HG02588 (cell line): ENCODE measurements around the gene RER1.

Experiments used
- ATAC-seq: cut with Tn5 transposase; IDR thresholded peaks from one replicate; pipeline ENCODE4 v1.9.1; 2021; ENCODE audit warnings: mild to moderate bottlenecking, moderate library complexity; ENCODE audit not compliant: unreplicated experiment

RER1 gene, protein sequence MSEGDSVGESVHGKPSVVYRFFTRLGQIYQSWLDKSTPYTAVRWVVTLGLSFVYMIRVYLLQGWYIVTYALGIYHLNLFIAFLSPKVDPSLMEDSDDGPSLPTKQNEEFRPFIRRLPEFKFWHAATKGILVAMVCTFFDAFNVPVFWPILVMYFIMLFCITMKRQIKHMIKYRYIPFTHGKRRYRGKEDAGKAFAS

DNA sequence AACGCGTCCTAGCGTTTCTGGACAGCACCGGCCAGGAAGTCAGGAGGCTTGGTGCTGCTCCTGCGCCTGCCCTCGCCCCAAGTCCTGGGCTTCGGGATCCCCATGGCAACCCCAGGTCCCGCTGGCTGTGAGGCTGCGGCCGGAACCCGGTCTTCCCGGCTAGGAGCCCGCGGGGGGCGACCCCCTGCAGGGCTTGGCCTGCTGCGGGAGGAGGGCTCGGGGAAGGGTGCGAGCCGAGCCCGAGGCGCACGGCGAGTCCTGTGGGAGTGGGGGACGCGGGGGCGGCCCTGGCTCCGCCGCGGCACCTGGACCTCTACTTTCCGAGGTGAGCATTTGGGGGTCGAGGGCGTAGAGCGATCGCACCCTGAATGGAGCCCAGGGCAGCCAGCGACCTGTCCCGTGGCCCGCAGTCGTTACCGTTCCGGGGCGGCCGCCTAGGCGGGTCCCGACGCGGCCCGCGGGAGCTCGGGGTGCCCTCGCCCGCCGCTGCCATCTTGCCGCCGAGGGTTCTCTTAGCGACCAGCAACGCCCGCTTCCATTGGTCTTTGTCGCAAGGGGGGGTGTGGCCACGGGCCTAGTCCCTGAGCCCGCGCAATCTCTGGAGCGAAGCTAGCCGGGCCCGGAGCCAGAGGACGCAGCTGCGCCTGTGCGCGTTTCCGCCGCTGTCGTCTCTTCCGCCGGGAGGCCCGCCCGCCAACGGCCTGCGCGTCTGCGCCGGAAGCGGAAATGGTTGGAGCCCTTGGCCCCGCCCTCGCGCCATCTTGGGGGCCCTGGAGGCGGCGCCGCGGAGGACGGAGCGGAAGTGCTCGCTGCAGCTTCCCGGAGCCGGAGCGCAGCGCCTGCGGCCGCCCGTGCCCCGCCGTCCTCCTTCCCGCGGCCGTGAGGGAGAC lies at the start of gene RER1, which contains the start of gene MORN1:
TSS of gene RER1 (plus strand) at position 801 of the 890 bp plus-strand sequence. CDS start 3,950 bp downstream, outside the sequence.
TSS of gene MORN1 (minus strand) at position 514 of the 890 bp plus-strand sequence. CDS start at position 493, 21 bp downstream.
- ATAC-seq, result peak; percentile 80

GRCh38 chr1:2342384-2343022 lies 49.1 kb upstream of the RER1 start:
- no peak for ATAC-seq

DNA sequence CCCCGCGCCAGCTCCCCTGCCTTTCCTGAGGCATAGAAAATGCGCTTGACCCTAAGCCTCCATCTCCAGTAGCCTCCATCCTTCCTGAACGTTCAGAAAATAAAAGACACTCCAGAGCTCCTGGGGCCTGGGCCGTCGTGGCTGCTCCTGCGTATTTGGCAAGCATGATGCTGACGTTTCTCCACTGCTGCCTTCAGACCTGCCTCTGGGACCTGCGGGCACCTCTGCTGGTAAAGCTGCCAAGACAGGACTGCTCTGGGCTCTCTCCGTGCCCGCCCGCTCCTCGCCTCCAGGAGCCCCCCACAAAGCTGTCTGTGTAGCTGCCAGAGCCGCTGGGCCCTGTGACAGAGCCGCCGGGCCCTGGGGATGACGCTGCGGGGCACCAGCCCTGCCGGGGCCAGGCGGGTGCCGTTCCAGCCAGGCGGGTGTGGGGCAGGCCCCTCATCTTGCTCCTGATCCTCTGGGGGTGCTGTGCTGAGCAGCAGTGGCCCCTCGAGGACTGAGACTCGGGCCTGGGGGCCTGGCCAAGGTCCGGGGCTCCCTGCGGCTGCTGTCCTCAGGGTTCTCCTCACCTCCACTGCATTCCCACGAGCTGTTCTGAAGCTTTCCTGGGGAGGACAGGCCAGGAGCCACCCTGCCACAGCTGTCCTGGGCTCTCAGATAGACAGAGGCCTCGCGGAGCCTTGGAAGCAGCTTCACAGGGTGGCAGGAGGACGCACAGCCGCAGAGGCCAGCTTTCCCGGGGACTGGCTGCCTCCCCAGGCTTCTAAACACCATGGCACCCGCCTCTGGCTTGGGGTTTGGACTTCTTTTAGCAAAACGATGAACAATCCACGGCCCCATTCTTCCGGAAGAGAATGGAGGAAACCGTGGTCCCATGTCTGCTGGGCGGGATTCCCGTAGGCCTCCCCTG lies 48.4 kb upstream of the RER1 start:
- no peak for ATAC-seq

DNA sequence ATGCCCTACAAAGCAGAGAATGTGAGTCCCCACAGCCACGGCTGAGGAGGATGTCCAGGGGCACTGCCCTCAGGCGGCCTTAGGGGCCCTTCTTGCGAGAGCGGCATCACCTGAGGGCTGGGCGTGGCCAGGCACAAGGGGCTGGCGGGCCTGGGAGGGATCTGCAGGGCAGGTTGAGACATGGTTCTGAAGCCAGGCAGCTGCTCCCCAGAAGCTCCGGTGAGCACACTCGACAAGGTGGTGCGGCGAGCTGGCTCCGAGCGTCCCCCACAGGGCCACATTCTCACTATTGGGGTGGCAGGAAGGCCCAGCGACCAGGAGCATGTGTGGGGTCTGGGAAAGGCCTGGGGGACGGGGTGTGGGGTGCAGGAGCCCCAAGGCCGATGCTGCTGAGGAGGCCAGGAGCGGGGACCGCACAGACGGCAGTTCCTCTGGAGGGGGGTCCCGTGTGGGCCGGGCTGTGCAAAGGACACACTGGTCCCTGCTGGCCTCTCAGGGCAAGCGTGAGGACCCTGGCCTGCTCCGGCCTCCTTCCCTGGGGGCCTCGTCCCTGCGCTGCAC lies 47.4 kb upstream of the RER1 start:
- ATAC-seq, result no peak

DNA sequence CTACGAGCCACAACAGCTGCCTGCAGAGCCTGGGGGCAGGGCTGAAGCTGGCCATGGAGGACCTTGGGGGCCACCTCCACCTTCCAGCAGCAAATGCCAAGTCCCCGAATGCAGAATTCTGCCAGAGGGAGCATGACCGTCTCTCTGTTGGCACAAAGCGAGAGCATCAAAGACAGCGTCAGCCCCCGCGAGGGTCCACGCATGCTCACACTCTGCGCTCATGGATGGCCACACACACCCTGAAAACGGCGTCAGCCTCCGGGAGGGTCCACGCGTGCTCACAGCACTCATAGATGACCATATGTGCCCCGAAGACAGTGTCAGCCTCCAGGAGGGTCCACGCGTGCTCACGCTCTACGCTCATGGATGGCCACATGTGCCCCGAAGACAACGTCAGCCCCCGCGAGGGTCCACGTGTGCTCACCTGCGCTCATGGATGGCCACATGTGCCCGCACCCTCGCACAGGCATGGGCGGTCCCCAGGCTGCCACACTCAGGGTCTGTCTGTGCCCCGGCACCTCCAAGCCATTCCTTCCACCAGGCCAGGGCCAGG lies 46.8 kb upstream of the RER1 start:
- no peak for ATAC-seq

DNA sequence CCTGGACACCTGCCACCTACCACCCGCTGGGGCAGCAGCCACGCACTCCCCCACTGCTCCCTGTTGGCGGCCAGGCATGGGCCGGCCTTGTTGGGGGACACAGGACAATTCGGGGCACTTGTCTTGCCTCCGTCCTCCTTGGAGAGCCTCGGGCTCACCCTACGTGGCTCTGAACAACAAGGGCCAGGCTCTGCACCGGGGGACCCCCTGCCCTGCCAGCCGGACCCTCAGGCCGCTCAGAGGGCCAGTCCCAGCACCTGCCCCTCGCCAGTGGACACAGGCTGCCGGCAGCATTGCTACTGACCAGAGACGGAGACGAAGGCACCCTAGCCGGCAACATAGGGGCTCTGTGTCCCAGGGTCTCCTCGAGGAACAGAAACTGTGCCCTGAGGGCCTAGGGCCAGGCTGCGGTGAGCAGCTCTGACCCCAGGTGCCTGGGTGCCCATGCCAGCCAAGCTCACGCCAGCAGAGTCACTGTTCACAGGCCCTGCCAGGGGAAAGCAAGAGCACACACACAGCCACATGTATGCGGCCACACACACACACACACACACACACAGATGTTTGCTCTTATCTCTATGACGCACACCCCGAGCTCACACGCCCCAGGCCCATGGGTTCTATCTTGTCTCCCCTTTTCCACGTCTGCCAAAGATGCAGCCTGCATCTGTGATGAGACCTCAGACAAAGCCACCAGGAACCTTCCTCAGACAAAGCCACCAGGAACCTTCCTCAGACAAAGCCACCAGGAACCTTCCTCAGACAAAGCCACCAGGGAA lies 46.2 kb upstream of the RER1 start:
- ATAC-seq, result no peak

- no peak for ATAC-seq
Measured at GRCh38 chr1:2346691-2347408, 44.8 kb upstream of the RER1 start.

DNA sequence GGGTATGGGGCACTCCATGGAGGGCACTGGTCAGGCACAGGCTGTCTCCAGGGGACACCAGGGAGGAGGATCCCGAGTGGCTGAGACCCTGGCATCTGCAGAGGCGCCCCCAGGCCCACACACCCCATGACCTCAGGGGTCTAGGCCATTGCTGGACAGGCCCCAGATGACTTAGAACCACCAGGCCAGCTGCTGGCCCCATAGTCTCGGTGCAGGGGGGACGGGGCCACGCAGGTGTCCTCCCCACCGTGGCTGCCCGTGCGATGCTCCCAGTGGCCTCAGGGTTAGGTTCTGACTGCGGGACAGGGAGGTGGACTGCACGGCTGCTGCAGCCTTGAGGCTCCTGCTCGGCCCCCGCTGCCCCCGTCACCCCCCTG lies 44.2 kb upstream of the RER1 start:
- no peak for ATAC-seq

DNA sequence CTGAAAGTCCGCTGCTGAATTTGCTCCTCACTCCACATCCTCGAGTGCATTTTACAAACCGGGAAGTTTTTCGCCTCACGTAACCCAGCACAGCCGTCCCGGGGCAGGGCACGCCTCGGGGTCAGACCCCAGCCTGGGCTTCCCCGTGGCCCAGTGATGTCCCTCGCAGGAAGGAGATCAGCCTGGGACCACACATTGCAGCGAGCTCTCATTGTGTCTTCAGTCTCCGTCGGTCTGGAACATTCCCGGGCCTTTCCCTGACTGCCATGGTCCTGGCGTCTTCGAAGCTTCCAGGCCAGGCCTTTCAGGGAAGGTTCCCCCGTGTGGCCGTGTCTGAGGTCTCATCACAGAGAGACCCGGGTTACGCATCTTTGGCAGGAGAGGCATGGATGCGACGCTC lies 43.7 kb upstream of the RER1 start:
- no peak for ATAC-seq

- ATAC-seq, result no peak
Measured at GRCh38 chr1:2348346-2349325, 43.0 kb upstream of the RER1 start.

DNA sequence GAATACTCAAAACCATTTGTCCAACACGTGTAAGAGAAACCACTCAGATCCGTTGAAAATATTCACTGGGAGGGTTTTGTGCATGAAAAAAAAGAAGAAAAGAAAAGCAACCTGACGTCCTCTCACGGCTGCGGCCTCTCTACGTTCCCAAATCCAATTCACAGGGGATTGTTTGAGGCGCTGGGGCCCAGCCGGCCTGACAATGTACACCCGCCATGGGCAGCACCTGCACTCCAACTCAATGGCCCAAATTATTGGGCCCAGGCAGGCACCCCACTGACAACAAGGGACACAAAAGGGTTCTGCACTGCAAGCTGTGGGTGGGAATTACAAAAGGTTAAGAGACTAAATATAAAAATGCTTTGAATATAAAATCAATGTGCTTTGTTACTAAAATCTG lies 41.8 kb upstream of the RER1 start:
- no peak for ATAC-seq

DNA sequence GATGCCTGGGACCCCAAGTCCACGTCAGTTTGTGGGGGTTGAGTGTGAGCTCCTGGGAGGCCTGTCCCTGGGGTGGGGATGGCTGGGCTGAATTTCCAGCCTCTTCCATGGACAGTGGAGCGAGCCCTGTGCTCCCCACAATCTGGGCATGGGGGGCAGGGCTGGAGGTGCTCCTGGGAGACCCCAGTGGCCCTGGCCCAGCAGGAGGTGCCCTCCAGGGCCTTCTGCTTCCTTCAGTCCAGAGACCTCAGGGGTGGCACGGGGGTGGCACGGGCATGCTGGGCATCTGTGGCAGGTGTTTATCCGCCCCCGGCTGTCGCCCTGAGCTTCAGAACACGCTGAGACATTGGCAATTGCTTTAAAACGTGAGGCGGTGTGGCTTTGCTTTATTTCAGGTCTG lies 41.1 kb upstream of the RER1 start:
- no peak for ATAC-seq

DNA sequence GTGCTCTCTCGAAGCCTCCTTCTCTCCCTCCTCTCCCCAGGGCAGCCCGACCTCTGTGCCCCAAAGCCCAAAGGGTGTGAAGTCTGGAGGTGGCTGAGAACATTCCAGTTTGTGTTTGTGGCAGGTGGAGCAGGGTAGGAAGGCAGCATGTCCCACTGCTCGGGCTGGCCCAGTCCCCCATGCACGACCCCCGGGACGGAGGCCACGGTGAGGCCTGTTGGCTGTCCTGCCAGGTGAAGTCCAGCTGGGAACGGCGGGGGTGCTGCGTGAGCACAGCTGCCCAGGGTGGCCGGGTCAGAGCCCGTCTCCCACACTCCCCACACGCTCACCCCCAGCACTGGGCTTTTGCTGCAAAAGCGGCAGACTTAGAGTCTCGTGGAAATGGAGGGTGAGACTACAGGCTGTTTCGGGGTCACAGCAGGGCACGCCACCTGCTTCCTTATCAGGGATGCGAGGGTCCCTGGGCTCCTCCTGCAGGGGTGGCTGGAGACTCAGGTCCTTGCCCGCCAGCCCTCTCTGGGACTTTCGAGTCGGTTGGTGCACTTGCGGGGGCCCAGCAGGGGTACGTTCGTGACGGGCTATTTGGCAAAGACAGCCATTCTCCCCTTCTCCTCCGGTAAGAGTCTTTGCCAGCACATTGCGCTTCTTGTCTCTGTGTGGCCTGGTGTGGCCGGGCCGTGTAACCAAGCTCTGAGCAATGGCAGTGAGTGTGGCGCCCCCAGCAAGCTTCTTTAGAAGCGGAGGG lies 40.6 kb upstream of the RER1 start:
- ATAC-seq, result no peak

DNA sequence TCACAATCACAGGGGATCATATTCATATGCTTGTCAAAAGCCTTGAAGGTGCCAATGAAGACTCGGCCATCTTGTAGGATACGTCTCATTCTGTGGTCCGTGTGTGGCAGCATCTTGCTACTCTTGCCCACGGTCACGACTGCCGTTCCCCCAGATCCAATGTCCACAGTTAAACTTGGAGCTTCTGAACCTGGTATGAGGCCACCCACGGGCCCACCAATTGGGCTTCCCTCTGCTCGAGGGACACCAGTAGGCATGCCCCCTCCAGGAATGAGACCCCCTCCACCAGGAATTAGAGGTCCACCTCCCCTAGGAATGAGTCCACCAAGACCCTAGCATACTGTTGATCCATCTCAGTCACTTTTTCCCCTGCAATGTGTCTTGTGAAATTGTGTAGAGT lies 39.9 kb upstream of the RER1 start:
- ATAC-seq, result no peak

DNA sequence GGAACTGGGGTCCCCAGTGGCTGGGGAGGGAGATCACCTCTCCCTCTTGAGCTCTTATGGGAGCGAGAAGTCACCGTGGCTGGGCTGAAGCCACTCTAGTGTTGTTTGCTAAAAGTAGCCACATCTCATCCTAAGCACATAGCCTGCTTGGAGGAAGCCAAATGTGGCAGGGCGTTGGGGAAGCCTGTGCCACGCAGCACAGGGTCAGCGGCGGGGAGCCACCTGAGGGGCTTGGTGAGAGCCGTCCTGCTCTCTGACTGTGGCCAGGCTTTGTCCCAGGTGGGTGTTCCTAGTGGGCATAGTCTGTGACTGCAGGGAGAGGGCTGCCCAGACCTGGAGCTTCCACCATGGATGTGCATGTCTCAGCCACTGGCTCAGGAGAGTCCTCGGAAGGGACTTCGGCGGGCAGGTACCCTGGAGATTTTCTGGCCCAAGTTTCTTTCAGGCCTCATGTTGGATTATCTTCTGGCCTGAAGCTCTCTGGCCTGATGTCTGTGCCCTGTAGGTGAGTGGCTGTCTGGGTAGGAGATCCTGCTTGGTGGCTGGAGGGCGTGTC lies 39.2 kb upstream of the RER1 start:
- ATAC-seq, result no peak

DNA sequence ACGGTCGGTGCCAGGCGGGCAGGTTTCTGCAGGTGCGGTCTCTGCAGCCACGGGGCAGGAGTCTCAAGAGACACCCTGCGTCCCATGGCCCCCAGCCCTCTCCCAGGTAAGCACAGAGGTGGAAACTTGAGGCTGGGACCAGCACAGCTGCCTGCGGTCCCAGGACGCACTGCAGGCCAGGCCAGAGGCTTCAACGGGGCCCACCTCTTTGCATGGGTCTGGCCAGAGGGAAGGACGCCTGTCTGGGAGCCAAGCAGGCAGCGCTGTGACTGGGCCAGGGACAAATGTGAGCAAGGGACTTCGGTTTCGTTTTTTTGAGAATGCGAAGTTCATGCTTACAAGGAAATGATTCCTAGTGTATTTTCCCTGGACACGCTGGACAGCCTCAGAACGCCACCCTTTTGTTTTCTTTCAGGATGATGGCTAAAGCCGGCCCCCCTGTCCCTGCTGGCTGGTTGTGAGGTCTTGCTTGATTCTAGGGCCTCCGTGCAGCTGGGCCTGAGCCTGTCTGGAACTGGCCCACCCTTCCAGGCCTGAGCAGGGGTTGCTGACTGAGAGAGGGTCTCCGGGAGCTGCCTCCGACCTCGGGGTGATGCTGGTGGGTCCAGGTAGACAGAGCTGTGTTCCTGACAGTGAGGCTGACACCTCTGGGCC lies 38.6 kb upstream of the RER1 start:
- ATAC-seq, result no peak
